HG03520 (cell line): ENCODE measurements around the gene SGK1.
"Not testable (repeated sequence)": the region's sequence is repeated elsewhere in the genome, so short reads cannot be mapped to it uniquely, and the experiment has no call there.

Source experiments
- ATAC-seq: cut with Tn5 transposase; IDR thresholded peaks from one replicate; pipeline ENCODE4 v1.9.1; 2021; ENCODE audit warnings: mild to moderate bottlenecking, moderate library complexity; ENCODE audit not compliant: unreplicated experiment

The SGK1 gene

DNA sequence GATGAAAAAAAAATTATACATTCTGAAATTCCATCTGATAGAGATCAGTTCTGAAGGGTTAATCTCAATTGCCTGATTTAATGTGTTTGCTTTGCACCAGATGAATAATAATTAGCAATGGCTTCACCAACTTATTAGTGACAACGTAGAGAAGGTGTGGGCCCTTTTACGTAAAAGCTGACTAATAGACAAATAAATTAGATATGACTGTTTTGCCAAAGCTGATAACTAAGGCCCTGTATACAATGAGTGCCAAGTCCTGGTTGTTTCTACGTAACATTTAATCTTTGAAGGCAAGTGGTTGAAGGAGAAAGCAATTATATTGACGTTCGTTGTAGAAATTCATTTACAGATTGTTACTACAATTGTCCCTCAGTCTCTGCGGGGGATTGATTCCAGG lies 10.8 kb downstream of the SGK1 start:
- no peak for ATAC-seq

DNA sequence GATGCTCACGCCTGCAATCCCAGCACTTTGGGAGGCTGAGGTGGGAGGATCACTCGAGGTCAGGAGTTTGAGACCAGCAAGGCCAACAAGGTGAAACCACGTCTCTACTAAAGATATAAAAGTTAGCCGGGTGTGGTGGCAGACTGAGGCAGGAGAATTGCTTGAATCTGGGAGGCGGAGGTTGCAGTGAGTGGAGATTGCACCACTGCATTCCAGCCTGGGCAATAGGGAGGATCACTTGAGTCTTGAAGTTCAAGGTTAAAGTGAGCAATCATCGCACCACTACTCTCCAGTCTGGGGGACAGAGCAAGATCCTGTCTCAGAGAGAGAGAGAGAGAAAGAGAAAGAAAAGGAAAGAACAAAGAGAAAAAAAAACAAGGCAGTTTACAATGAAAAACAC lies 13.5 kb downstream of the SGK1 start:
- not testable (repeated sequence) for ATAC-seq

GRCh38 chr6:134303891-134304290 lies 14.0 kb downstream of the SGK1 start:
- ATAC-seq: no peak

DNA sequence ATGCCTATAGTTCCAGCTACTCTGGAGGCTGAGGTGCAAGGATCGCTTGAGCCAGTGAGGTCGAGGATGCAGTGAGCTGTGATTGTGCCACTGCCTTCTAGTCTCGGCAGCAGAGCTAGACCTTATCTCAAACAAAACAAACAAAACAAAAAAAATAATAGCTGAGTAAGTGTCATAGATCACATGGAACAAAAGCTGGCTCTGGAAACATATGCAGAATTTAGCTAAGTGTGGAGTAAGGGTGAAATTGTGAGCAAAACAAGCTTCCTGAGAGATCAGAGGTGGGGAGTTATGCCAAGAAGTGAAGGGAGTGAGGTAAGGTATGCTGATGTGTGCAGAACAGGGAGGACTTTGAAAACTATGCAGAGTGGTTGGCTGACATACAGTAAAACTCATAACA lies 18.7 kb downstream of the SGK1 start:
- ATAC-seq: no peak

- no peak for ATAC-seq
Measured at GRCh38 chr6:134296762-134297161, 21.1 kb downstream of the SGK1 start.

GRCh38 chr6:134295953-134296553 lies 21.9 kb downstream of the SGK1 start:
- peak; percentile 58 for ATAC-seq

GRCh38 chr6:134293659-134294161 lies 24.2 kb downstream of the SGK1 start:
- no peak for ATAC-seq

GRCh38 chr6:134291156-134291555 lies 26.8 kb downstream of the SGK1 start:
- no peak for ATAC-seq

- no peak for ATAC-seq
Measured at GRCh38 chr6:134289204-134289575, 28.7 kb downstream of the SGK1 start.

DNA sequence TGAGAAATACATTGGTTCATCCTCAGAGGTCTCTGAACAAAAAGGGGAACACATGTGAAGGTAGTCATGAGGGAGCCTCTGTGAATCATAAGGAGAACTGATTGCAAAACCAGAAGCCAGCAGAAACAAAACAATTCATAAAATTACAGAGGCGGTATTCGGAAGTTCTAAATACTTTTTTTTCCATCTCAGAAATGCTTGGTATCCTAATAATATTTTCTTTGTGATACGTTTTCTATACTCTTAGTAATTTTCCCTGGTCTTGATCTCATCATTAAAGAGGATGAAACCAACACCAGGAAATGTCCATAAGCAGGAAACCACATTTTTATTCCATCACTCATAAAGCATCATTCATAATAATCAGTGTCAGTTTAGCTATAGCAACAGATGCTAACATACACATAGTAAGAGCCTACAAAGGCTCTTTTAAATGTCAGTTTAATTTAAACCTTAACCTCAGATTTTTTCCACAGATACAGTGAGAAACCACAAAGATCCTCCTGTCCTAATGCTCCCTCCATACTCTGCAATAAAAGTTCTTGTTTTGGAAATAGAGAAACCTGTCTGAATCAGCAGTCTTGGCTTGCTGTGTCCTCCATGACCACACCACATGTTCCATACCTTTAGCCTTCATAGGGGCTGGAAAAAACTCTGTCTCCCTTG lies 29.2 kb downstream of the SGK1 start:
- peak; percentile 71 for ATAC-seq

- peak; percentile 32 for ATAC-seq
Measured at GRCh38 chr6:134287859-134288537, 29.9 kb downstream of the SGK1 start.

DNA sequence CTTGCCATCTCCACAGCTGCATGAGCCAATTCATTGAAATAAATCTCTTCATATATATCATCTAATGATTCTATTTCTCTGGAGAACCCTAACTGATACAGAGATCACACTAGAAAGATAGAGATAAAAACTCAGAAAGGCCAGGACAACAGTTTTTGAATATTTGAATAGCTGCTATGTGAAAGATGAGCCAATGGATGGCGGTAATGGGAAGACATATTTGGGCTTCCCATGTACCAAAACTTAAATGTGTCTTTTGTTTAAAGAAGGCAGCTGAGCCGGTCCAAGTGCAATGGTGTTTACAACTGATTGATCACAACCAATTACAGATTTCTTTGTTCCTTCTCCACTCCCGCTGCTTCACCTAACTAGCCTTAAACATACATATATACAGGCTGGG lies 35.1 kb downstream of the SGK1 start:
- no peak for ATAC-seq

GRCh38 chr6:134281388-134281787 lies 36.5 kb downstream of the SGK1 start:
- no peak for ATAC-seq

DNA sequence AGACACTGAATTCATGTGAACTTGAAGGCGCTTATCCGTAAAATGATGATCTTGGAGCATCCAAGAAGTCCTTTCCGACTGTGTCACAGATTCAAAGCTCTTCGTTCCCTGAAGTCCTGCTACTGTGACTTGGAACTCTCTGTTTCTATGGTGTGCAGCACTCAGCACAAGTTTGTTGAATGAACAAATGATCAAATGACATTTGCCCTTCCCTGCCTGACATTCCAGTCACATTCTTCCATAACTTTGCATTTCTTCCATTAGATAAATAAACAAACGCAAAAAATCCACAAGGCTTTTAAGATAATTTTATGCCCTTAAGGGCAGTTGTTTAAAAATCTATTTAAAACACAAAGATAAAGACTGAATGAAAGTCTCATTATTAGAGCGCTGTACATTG lies 39.9 kb downstream of the SGK1 start:
- ATAC-seq: no peak

DNA sequence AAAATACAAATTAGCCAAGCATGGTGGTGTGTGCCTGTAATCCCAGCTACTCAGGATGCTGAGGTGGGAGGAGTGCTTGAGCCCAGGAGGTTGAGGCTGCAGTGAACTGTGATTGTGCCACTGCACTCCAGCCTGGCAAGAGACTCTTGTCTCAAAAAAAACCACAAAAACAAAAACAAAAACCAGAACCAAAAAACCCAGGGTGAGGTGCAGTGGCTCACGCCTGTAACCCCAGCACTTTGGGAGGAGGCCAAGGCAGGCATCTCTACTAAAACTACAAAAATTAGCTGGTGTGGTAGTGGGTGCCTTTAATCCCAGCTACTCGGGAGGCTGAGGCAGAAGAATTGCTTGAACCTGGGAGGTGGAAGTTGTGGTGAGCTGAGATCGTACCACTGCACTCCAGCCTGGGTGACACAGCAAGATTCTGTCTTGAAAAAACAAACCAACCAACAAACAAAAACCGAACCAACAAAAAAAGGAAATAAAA lies 41.0 kb downstream of the SGK1 start:
- not testable (repeated sequence) for ATAC-seq

DNA sequence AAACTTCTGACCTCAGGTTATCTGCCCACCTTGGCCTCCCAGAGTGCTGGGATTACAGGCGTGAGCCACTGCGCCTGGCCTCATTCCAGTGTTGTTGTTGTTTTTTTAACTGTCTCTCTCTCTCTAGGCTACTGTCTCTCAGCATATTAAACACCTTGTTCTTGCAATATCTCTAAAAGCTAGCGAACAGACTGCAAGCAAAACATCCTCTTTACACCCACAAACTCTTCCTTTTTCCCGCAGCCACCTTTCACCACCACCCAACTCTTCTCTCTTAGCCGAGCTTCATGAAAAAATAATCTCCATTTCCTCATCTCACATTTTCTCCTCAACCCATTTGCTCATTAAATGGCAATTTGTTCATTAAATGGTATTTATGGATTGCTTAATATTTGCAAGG lies 45.5 kb downstream of the SGK1 start:
- no peak for ATAC-seq

DNA sequence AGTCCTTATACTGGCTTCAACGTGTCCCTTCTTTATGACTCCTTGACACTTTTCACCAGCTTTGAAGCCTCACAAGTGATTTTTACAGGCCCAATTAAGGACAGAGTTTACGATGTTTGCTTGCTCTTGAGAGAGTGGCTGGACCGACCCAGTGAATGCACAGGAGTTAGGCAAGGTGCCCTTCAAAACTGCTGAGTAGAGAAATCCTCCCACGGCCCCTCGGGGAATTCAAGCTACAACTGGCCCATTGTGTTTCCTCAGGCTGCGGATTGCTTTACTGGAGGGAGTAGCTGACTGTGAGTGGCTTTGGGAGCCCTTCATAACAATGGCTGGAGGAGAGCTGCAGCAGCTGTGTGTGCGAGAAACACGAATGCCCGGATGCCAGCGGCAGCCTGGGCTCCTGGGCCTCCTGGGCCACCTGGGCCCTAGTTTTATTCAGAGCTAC lies 50.0 kb downstream of the SGK1 start:
- no peak for ATAC-seq

GRCh38 chr6:134266776-134267175 lies 51.1 kb downstream of the SGK1 start:
- no peak for ATAC-seq

DNA sequence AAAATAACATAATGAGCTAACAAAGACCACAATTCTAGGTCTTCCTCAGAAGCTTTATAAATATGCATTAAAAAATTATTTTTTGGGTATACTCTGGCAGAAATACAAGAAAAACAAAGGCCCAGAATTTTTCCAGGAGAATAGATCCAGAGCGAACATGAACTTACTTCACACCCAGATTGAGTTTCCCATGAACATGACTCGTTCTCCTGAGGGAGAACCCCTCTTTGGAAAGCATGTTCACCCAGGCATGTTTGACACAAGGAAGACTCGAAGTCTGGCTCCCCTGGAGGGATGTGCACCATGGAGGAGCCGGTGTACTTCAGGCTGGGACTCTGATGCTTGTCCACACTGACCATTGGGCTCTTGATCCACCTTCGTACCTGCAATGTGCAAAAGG lies 56.1 kb downstream of the SGK1 start:
- no peak for ATAC-seq

DNA sequence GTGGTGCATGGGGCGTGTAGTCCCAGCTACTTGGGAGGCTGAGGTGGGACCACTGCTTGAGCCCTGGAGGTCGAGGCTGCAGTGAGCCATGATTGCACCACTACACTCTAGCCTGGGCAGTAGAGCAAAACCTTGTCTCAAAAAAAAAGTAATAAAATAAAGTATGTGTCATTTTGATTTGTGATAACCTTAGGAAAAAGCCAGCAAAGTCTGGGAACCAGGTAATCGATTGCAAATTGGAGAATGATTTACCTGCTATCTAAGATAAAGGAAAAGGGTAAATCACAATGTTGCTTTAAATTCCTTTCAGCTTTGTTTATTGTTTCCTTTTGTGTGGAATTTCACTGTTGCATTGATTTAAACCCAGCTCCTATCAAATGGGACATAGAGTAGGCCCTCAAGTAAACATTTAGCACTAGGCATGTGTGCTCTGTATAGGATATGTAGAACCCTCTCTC lies 59.0 kb downstream of the SGK1 start:
- ATAC-seq: no peak

GRCh38 chr6:134257516-134257915 lies 60.4 kb downstream of the SGK1 start:
- no peak for ATAC-seq

GRCh38 chr6:134256862-134257261 lies 61.0 kb downstream of the SGK1 start:
- no peak for ATAC-seq
